GM23338 (cell line): ENCODE measurements around the gene SUGCT. TPM values are rescaled to one million over a fixed set of nuclear protein-coding genes. Genes with fewer than 3 reads are reported as not detected.

Experiments used
- ATAC-seq: fragments of 200-7000 bp; cut with Tn5 transposase; 3 replicates; pipeline ENCODE4 v1.9.1; 2020
- DNase-seq: peaks from one replicate; pipeline ENCODE4 v3.0.0-alpha.2; 2015; ENCODE audit warnings: low spot score
- H2AFZ ChIP-seq: fragments of 200-600 bp; sonication (generic); 2 replicates; pipeline ENCODE4 v1.8.0; 2016; ENCODE audit warnings: antibody characterized with exemption, mild to moderate bottlenecking, moderate library complexity
- H3F3A ChIP-seq: fragments of 200-600 bp; sonication (generic); replicated peaks from 2 replicates; pipeline ENCODE4 v1.8.0; 2017; ENCODE audit warnings: antibody characterized with exemption, mixed run types, low read depth
- H3K27ac ChIP-seq: fragments of 200-600 bp; sonication (generic); 2 replicates; pipeline ENCODE4 v1.6.1; 2016; ENCODE audit warnings: low read depth
- H3K27me3 ChIP-seq: fragments of 200-600 bp; sonication (generic); 2 replicates; pipeline ENCODE4 v1.8.0; 2016; ENCODE audit warnings: mild to moderate bottlenecking, mixed run types, moderate library complexity; ENCODE audit not compliant: insufficient read depth
- H3K36me3 ChIP-seq: fragments of 200-600 bp; sonication (generic); 2 replicates; pipeline ENCODE4 v1.8.0; 2016; ENCODE audit warnings: mild to moderate bottlenecking; ENCODE audit not compliant: insufficient read depth
- H3K4me1 ChIP-seq: fragments of 200-600 bp; sonication (generic); 2 replicates; pipeline ENCODE4 v1.8.0; 2016; ENCODE audit warnings: mild to moderate bottlenecking, moderate library complexity; ENCODE audit not compliant: insufficient read depth
- H3K4me2 ChIP-seq: fragments of 200-600 bp; sonication (generic); 2 replicates; pipeline ENCODE4 v1.7.1; 2017; ENCODE audit warnings: mixed run types
- H3K4me3 ChIP-seq: fragments of 200-600 bp; sonication (generic); 2 replicates; pipeline ENCODE4 v1.6.1; 2016; ENCODE audit warnings: mixed run types
- H3K79me2 ChIP-seq: fragments of 200-600 bp; sonication (generic); replicated peaks from 2 replicates; pipeline ENCODE4 v1.8.0; 2017; ENCODE audit warnings: mild to moderate bottlenecking; ENCODE audit not compliant: insufficient read depth
- H3K9me2 ChIP-seq: fragments of 200-600 bp; sonication (generic); 2 replicates; pipeline ENCODE4 v1.8.0; 2017; ENCODE audit not compliant: insufficient read depth
- H4K20me1 ChIP-seq: fragments of 200-600 bp; sonication (generic); replicated peaks from 2 replicates; pipeline ENCODE4 v1.8.0; 2017; ENCODE audit warnings: mild to moderate bottlenecking; ENCODE audit not compliant: insufficient read depth
- H3K27ac Mint-ChIP-seq: 2 replicates; pipeline ENCODE4 v1.8.0; 2020; ENCODE audit warnings: inconsistent platforms, mild to moderate bottlenecking, moderate library complexity, mixed read lengths
- H3K27me3 Mint-ChIP-seq: 3 replicates; pipeline ENCODE4 v1.8.0; 2022; ENCODE audit warnings: low read depth, mild to moderate bottlenecking, moderate library complexity, mixed read lengths, inconsistent platforms; ENCODE audit not compliant: insufficient read depth, poor library complexity
- H3K36me3 Mint-ChIP-seq: 3 replicates; pipeline ENCODE4 v1.8.0; 2021; ENCODE audit warnings: low read depth, mild to moderate bottlenecking, inconsistent platforms, moderate library complexity, mixed read lengths
- H3K4me1 Mint-ChIP-seq: 3 replicates; pipeline ENCODE4 v1.8.0; 2020; ENCODE audit warnings: mild to moderate bottlenecking, inconsistent platforms, mixed read lengths
- H3K4me3 Mint-ChIP-seq: 3 replicates; pipeline ENCODE4 v1.8.0; 2021; ENCODE audit warnings: moderate library complexity, mild to moderate bottlenecking, inconsistent platforms, mixed read lengths
- H3K9me3 Mint-ChIP-seq: 3 replicates; pipeline ENCODE4 v1.8.0; 2020; ENCODE audit warnings: moderate library complexity, mild to moderate bottlenecking, inconsistent platforms, mixed read lengths
- CREB1 ChIP-seq: fragments of 250-450 bp; sonication (Bioruptor Pico); IDR thresholded peaks from 2 replicates; pipeline ENCODE4 v1.5.0; 2020; ENCODE audit warnings: low read depth, mild to moderate bottlenecking, moderate library complexity
- CTCF ChIP-seq, 2 experiments: fragments of 200-600 bp in 1 of 2; sonication (generic) in 1 of 2; conservative IDR thresholded peaks; 2 replicates each; pipeline versions ENCODE4 v1.5.1 to v1.6.1; 2016 to 2017; ENCODE audit warnings: antibody characterized with exemption in 2 of 2, low read depth in 2 of 2, mild to moderate bottlenecking in 2 of 2, moderate library complexity in 1 of 2
- EZH2 ChIP-seq: fragments of 200-600 bp; sonication (generic); IDR thresholded peaks from one replicate; pipeline ENCODE4 v1.8.0; 2017; ENCODE audit warnings: antibody characterized with exemption, mild to moderate bottlenecking, low read depth; ENCODE audit not compliant: unreplicated experiment
- JUNB ChIP-seq: IDR thresholded peaks from one replicate; pipeline ENCODE4 v1.6.1; 2016; ENCODE audit warnings: antibody characterized with exemption; ENCODE audit not compliant: unreplicated experiment
- NANOG ChIP-seq: IDR thresholded peaks from 2 replicates; pipeline ENCODE4 v1.6.1; 2016; ENCODE audit warnings: antibody characterized with exemption, borderline replicate concordance
- REST ChIP-seq: IDR thresholded peaks from one replicate; pipeline ENCODE4 v1.6.1; 2018; ENCODE audit warnings: antibody characterized with exemption; ENCODE audit not compliant: unreplicated experiment
- ZNF114 ChIP-seq: fragments of 250-450 bp; sonication (Bioruptor Pico); IDR thresholded peaks from 2 replicates; pipeline ENCODE4 v1.5.0; 2020; ENCODE audit warnings: mild to moderate bottlenecking, moderate library complexity
- ZNF462 ChIP-seq: fragments of 250-450 bp; sonication (Bioruptor Pico); IDR thresholded peaks from 2 replicates; pipeline ENCODE4 v1.5.0; 2020; ENCODE audit warnings: mild to moderate bottlenecking, moderate library complexity
- polyA plus RNA-seq: library from polyadenylated mRNA; unstranded; fragments of >200 nt; fragmentation: Nextera tagmentation; extraction: Ambion mirVana; gene quantifications from 2 replicates; pipeline ENCODE4 v1.2.1, GENCODE V29; 2016
- total RNA-seq: library from RNA; depleted of rRNA; stranded (reverse); fragments of >200 nt; shearing (Covaris generic); gene quantifications from 2 replicates; pipeline ENCODE4 v1.2.3, GENCODE V29; 2014

SUGCT gene
- total and polyA plus RNA-seq, 2 experiments from 2014 or later, result 4.2 to 5.6 TPM

- no peak for TF ChIP-seq ZNF462
- no peak for TF ChIP-seq JUNB
- TF ChIP-seq CREB1 (CRISPR knock-in tag), result no peak
- no peak for TF ChIP-seq ZNF114 (CRISPR knock-in tag)
These were observed 76.6 kb downstream of the SUGCT start (continued) for GRCh38 chr7:40211276-40212003.

- no peaks in the 10 kb centered on the region for H3K4me1 Mint-ChIP-seq
- no peaks in the 10 kb centered on the region for H3F3A ChIP-seq
- no peak overlapping the region for H3K27ac ChIP-seq
- no peaks in the 10 kb centered on the region for H4K20me1 ChIP-seq
- no peaks in the 10 kb centered on the region for H3K27me3 ChIP-seq
- H3K4me3 ChIP-seq, result no peak overlapping the region
- ATAC-seq (no peak), DNase-seq (no peak)
- no peak overlapping the region for H3K27ac Mint-ChIP-seq
- H3K4me1 ChIP-seq, result no peaks in the 10 kb centered on the region
- H3K9me3 Mint-ChIP-seq, result 0 out of 3 replicates have a peak, but pooled peaks cover under 1% of the 10 kb centered on the region
- no peak overlapping the region for H3K4me3 Mint-ChIP-seq
- no peak overlapping the region for H2AFZ ChIP-seq
- TF ChIP-seq JUNB (no peak), REST (no peak), CTCF (conservative IDR thresholded peaks at IDR 0.05; ENCODE audit: low read depth in 2 of 2) (no peak), EZH2 (no peak), CREB1 (CRISPR knock-in tag) (0 out of 2 replicates have a peak, but pooled peaks have one; percentile 10), NANOG (no peak)
- H3K9me2 ChIP-seq, result no peaks in the 10 kb centered on the region
- H3K27me3 Mint-ChIP-seq, result no peaks in the 10 kb centered on the region
- H3K4me2 ChIP-seq, result no peak overlapping the region
- peaks cover 12% of the 10 kb centered on the region; the same call in 2 of the 3 replicates for H3K36me3 Mint-ChIP-seq
- H3K36me3 ChIP-seq, result no peaks in the 10 kb centered on the region
- no peaks in the 10 kb centered on the region for H3K79me2 ChIP-seq
These were observed 78.5 kb downstream of the SUGCT start for GRCh38 chr7:40213291-40213690.
